Measurements from ENCODE around the gene BCR. TPM values are rescaled to one million over a fixed set of nuclear protein-coding genes. Genes with fewer than 3 reads are reported as not detected.

The BCR gene
- total RNA-seq, 1 experiment from 2014 or later, result 77.0 TPM

DNA sequence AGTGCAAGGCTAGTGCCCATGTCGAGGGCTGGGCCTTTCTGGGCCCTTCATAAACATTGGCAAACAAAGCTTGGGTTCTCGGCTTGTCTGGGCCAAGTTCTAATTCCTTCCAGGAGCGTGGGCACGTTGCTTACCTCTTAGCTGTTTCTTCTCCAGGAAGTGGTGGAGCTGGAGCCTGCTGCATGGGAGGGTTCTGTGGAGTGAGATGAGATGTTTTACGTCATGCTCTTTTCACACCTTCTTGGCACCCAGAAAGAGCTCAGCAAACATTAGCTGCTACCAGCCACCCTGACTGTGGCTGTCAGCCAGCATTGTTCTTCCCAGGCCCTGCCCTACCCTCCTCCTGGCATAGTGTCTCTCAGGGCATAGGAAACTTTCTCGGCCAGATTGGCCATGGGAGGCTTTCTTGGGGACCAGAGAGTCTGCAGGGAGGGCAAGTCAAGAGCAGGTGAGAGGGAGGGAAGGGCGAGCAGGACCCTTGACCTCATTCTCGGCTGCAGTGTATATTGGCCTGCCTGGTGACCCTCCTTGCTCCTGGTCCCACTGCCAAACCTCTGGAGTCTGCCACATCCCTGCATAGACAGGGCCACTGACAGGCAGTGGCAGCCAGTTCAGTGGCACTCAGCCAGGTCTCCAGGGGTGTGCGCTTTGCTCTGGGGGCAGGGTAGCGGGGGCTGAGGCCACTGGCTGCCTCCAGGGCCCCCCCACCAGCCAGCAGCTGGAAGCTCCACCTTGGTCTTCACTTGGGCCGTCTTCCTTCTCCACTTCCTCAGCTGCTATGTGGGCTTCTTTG, 98.8 kb downstream of the BCR start:
- no peak overlapping the region for H3K4ac ChIP-seq (ENCODE audit: low read depth, low read length)
- H3K4me2 ChIP-seq (ENCODE audit: insufficient read depth, insufficient read length, low read length), result no peak overlapping the region
- Mint-ChIP-seq H3K27me3 (ENCODE audit: low read depth) (no peaks in the 10 kb centered on the region), H3K27ac (peak overlapping the region in 2 of 3 experiments; percentile 52 to 88; a peak in 3 of 7 replicates), H3K4me1 (0 out of 4 replicates have a peak, but pooled peaks cover 0 to 2% of the 10 kb centered on the region in 2 experiments), H3K9me3 (no peaks in the 10 kb centered on the region; a peak in 1 of 5 replicates), H3K36me3 (ENCODE audit: insufficient read depth in 1 of 3, low read depth in 3 of 3) (peaks cover 9 to 58% (median 53%) of the 10 kb centered on the region in 3 experiments; a peak in 6 of 7 replicates), H3K4me3 (no peak overlapping the region)
- TF ChIP-seq, protein P1, sequence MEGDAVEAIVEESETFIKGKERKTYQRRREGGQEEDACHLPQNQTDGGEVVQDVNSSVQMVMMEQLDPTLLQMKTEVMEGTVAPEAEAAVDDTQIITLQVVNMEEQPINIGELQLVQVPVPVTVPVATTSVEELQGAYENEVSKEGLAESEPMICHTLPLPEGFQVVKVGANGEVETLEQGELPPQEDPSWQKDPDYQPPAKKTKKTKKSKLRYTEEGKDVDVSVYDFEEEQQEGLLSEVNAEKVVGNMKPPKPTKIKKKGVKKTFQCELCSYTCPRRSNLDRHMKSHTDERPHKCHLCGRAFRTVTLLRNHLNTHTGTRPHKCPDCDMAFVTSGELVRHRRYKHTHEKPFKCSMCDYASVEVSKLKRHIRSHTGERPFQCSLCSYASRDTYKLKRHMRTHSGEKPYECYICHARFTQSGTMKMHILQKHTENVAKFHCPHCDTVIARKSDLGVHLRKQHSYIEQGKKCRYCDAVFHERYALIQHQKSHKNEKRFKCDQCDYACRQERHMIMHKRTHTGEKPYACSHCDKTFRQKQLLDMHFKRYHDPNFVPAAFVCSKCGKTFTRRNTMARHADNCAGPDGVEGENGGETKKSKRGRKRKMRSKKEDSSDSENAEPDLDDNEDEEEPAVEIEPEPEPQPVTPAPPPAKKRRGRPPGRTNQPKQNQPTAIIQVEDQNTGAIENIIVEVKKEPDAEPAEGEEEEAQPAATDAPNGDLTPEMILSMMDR (conservative IDR thresholded peaks at IDR 0.05), result no peak
- no peak overlapping the region for H3K56ac ChIP-seq (ENCODE audit: insufficient read length, low read depth, low read length)
- no peaks in the 10 kb centered on the region for H3K79me2 ChIP-seq (ENCODE audit: insufficient read depth, low read length)
- H3K27ac ChIP-seq (ENCODE audit: insufficient read length, low read depth, low read length), result no peak overlapping the region
- H2AFZ ChIP-seq (ENCODE audit: low read length), result no peak overlapping the region
- H3K18ac ChIP-seq (ENCODE audit: insufficient read length, low read depth, low read length), result no peak overlapping the region
- no peak overlapping the region for H2BK20ac ChIP-seq (ENCODE audit: low read depth, low read length, poor library complexity, severe bottlenecking)
- no peak overlapping the region for H2BK15ac ChIP-seq (ENCODE audit: low read depth, low read length)
- H2BK5ac ChIP-seq (ENCODE audit: insufficient read length, low read length), result no peak overlapping the region
- no peak overlapping the region for H4K5ac ChIP-seq (ENCODE audit: insufficient read length, low read depth, low read length)
- H4K8ac ChIP-seq (replicated peaks; ENCODE audit: insufficient read length, low read depth, low read length), result no peak overlapping the region
- no peaks in the 10 kb centered on the region for H3K79me1 ChIP-seq (ENCODE audit: insufficient read depth, low read depth, low read length, poor library complexity, severe bottlenecking)
- no peaks in the 10 kb centered on the region for H3K4me1 ChIP-seq (ENCODE audit: insufficient read depth, low read length)
- no peak overlapping the region for H2AK5ac ChIP-seq (ENCODE audit: insufficient read length, low read length)
- no peak overlapping the region for H3K9ac ChIP-seq (ENCODE audit: extremely low read depth, insufficient read length, low read length)
- H3K14ac ChIP-seq (ENCODE audit: insufficient read depth, low read length), result no peak overlapping the region
- H4K20me1 ChIP-seq (ENCODE audit: control insufficient read depth, insufficient read depth, insufficient read length), result no peaks in the 10 kb centered on the region
- no CpG with 5 or more reads among the region's 11 CpGs for WGBS (ENCODE audit: extremely low coverage, insufficient read length, low lambda C conversion rate)
- no peaks in the 10 kb centered on the region for H3K23me2 ChIP-seq (ENCODE audit: insufficient read length, low read depth, low read length, poor library complexity, severe bottlenecking)
- no peak overlapping the region for H2BK120ac ChIP-seq (ENCODE audit: low read depth, low read length, poor library complexity, severe bottlenecking)
- no peak overlapping the region for H4K91ac ChIP-seq (ENCODE audit: insufficient read length, low read depth, low read length)
- no peaks in the 10 kb centered on the region for H3K9me3 ChIP-seq (ENCODE audit: control insufficient read depth, low read depth, low read length)
- no peak overlapping the region for H3K23ac ChIP-seq (ENCODE audit: insufficient read length, low read depth, low read length)
- no peak overlapping the region for H2BK12ac ChIP-seq (ENCODE audit: insufficient read length, low read depth, low read length)
- no peaks in the 10 kb centered on the region for H3K27me3 ChIP-seq (ENCODE audit: insufficient read depth, low read length)
- no peak for DNase-seq
- no peak overlapping the region for H3T11ph ChIP-seq (ENCODE audit: low read length)
